Hematopoietic multipotent progenitor cell treated with erythropoietin and hydrocortisone succinate and interleukin-3 and kit ligand, for 15 days (in vitro differentiated cells): Measurements from ENCODE around the gene BTBD7.

ENCODE experiments used
- DNase-seq: peaks from one replicate; pipeline ENCODE4 v3.0.0-alpha.2; 2015; ENCODE audit warnings: low spot score

BTBD7 gene

DNA sequence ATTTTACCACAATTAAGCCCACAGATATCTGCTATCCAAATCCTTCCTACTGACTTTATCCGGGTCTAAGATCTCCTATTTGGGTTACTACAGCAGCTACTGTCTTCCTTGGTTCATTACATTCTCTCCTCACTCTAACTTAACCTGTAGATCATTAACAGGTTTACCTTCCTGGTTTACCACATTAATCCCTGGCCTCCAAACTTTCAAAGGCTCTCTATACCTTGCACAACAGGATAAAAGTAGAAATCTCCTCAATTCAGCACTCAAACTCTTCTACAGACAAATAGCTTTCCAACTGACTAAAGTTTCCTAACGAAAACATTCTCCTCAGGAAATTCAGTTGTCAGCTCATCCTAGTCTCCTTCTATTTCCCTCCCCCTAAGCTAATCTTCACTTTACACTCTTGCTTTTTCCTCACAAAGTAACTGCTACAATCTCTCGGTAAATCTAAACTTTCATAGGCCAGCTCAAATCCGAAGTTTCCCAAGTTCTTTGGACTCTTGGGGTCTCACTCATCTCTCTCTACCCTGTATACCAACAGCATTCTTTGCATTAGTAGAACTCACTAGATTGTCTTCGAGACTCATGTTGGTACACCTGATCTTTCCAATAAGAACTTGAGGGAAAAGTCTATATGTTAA is 2.7 kb downstream of the BTBD7 start:
- no peak for DNase-seq

DNA sequence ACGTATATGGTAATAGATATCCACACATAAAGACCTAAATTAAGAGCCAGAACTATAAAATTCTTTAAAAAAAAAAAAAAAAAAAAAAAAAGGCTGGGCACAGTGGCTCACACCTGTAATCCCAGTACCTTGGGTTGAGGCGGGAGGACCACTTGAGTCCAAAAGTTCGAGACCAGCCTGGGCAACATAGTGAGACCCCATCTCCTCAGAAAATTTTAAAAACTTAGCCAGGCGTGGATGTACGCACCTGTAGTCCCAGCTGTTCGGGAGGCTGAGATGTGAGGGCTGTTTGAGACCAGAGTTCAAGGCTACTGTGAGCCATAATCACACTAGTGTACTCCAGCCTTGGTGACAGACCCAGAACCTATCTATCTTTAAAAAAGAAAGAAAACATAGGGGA is 4.3 kb downstream of the BTBD7 start:
- no peak for DNase-seq

DNA sequence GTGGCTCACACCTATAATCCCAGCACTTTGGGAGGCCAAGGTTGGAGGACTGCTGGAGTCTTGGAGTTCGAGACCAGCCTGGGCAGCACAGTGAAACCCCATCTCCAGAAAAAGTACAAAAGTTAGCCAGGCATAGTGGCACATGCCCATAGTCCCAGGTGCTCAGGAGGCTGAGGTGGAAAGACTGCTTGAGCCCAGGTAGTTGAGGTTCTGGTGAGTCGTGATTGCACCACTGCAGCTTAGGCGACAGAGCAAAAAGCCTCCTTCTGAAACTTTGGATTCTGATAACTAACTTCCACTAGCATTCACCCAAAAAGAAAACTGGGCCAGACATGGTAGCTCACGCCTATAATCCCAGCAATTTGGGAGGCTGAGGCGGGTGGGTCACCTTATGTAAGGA is 6.6 kb downstream of the BTBD7 start:
- no peak for DNase-seq

DNA sequence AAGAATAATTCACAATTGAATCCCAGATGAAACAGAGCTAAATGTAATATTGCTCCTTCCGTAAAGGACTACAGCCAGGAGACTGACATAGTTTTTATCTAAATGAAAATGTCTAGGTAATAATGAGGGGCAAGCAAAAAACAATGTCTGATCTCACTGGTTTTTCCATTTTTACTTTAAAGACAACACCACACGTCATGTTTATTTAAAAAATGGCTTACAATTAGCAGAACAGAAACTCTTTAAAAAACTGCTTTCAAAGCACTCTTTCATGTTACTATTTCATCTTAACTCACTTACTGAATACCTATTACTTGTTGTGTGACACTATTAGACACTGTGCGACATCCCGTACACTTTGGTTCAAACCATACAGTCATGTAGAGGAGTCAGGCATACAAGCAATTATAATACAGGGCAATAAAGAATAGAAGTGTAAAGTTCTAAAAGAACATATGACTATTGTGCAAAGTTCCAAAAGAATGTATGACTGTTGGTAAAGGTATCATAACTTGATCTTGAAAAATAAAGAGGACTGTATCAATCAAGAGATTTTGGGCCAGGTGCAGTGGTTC is 9.1 kb downstream of the BTBD7 start:
- no peak for DNase-seq

DNA sequence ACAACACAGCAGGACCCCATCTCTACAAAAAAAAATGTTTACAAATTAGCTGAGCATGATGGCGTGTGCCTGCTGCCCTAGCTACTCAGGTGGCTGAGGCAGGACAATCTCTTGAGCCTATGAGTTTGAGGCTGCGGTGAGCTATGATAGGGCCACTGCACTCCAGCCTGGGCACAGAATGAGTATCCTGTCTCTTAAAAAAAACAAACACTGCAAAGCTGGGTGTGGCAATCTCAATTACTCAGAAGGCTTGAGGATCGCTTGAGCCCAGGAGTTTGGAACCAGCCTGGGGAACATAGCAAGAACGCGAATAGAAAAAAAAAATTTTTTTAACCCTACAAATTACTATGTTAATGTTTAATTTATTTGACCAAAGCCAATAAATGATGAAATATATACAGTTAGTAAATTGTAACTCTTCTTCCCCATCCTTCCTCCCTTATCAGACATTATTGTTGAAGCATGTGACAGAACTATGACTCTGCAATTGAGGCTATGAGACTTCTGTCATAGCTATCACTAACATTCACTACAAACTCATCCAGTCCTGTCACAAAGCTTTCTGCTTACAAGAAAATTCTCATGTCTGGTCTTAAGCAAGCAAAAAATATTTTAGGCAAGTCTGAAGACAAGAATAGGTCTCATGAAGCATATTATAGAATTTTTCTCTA is 9.8 kb downstream of the BTBD7 start:
- peak; percentile 75 for DNase-seq

DNA sequence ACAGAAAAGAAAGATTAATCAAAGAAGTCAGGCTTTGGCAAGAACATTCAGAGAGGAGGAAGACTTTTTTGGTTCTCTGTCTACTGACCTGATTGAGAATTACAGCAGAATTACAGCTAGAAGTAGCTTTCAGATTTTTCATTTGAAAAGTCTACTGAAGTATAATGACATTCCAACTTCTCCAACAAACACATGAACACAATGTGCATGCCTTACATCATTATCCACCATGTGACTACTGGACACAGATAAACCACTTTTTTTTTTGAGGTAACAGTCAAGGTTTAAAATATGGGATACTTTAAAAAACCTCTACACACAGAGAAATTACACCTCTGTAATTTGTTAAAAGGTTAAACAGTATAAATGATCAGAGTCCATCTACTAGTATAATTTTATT is 12.3 kb downstream of the BTBD7 start:
- no peak for DNase-seq

DNA sequence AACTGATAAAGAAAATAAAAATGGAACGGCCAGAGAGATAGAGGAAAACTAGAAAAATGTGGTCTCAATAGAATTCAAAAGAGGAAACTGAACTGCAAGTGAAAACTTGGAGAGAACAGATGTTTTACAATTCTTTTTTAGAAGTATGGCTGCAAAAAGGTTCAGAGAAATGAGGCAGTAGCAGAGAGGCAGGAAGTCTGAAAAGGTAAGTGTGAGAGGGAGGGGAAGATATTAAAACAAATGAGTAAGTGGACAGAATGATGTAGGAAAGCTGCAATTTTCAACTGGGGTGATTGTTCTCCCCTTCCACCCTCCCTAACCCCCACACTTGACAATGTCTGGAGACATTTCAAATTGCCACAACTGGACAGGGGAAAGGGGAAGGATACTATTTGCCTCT is 12.9 kb downstream of the BTBD7 start:
- DNase-seq, result no peak

DNA sequence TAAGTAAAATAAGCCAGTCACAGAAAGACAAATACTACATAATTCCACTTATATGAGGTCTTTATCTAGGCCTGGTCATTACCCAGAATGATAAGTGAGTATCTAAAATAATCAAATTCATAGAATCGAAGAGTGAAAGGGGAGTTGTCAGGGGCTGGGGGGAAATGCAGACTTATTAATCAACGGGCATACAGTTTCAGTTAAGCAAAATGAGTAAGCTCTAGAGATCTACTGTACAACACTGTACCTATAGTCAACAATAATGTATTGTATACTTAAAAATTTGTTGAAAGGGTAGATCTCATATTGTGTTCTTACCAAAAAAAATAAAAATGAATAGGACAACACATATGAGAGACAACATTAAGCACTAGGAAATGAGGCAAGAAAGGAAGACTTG is 13.3 kb downstream of the BTBD7 start:
- DNase-seq, result no peak

DNA sequence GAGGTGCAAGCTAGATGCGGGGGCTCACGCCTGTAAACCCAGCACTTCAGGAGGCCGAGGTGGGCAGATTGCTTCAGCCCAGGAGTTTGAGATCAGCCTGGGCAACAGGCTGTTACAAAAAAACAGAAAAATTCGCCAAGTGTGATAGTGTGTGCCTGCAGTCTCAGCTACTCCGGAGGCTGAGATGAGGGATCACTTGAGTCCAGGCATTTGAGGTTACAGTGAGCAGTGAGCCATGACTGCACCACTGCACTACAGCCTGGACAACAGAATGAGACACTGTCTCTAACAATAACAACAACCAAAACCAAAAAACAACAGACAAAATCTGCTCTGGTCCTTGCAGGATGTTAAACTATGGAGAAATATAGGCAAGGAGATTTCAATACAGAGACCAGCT is 13.9 kb downstream of the BTBD7 start:
- DNase-seq, result no peak

DNA sequence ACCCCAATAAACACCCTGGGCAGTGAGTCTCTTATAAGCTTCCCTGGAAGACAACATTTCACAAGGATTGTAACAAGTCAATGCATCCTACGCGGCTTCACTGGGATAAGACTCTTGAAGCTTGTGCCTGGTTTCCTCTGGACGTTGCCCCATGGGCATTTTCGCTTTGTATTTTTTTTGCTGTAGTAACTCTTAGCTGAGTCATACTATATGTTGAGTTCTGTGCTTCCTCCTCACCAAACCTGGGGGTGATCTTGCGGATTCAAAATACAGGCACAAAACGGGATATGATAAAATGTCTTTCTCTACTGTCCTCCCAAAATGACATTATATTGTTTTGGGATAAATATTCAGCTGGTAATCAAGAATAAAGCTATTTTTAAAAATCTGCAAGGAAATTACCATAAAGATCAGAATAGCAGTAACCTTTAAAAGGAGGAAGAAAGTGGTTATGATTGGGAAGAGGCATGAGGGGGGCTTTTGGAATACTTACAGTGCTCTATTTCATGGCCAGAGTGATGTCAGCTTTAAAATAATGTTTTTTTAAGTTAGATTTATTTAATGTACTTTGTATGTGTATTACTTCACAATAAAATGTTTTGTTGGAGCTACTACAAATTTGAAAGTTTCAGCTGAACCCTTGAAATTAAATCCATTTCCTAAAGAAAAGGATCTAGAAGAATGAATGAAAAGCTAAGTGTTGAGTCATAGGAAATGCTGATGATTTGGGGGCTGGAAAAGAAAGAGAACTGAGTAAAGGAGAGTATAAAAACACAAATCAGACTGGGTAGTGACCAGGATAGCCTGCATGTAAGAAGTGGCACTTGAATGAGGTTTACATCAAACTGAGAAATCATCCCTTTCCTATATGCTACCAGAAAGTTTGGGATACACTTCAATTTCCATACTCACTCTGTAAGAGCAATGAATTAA is 14.7 kb downstream of the BTBD7 start:
- DNase-seq, result peak; percentile 51

DNA sequence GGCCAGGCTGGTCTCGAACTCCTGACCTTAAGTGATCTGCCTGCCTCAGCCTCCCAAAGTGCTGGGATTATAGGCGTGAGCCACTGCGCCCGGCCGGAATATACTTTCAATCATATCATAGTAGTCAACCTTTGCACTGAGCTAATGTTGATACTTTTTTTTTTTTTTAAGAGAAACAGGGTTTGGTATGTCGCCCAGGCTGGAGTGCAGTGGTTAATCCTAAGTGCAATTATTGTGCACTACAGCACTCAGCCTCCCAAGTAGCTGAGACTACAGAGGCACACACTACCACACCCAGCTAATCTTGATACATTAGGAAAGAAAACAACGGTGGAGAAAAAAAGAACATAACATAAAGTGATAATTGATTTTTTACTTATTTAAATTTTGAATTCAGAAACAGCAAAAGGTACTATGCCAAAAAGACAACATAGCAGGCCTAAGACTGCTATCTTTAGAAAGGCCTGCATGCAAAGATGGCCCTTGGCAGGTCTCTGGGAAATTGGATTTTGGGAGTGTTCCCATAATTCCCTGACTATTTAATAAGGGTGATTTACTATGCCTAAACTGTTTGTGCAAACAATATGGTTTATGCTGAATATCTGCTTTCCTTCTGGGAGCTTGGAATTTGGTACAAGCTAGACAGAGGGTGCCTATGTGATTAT is 15.5 kb downstream of the BTBD7 start:
- no peak for DNase-seq

DNA sequence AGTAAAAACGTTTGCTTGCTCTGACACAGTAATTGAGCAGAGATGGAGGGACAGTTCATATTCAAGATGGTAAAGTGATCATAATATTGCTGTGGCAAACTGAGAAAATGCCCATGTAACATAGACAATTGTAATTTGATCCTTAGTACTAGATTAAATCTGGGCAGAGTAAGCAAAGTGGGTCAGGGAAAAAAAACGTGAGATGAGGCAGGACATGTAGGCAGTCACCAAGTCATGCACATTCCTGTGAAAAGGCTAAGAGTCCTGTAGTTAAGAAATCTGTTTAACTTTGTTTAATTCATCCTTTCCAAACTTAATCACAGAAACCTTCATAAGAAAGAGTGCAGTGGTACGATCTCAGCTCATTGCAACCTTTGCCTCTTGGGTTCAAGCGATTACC is 16.1 kb downstream of the BTBD7 start:
- DNase-seq, result no peak

DNA sequence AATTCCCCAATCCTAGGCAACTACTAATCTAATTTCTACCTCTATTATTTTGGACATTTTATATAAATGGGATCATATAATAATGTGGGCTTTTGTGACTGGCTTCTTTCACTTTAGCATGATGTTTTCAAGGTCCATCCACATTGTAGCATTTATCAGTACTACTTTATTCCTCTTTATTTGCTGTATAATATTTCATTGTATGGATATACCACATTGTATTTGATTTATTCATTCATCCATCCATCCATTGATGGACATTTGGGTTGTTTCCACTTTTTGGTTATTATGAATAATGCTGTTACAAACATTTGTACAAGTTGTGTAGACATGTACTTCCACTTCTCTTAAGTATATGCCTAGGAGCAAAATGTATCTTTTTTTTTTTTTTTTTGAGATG is 17.3 kb downstream of the BTBD7 start:
- no peak for DNase-seq

DNA sequence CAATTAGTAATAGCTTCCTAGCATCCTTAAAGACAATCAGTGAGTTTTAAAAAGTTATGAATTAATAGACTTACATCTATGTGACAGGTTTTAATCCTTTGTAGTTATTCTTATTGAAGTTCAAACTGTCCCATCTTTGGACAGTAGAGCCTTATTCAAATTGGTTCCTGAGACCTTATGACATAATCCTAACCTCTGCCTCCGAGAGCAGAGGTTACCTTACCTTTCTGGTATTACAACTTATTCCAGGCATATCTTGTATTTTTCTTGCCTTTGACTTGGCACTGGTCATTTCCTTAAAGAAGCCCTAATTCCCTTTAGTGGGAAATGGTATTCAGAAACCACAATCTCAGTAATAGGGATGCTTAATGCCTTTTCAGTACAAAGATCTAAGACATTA is 21.8 kb downstream of the BTBD7 start:
- no peak for DNase-seq

DNA sequence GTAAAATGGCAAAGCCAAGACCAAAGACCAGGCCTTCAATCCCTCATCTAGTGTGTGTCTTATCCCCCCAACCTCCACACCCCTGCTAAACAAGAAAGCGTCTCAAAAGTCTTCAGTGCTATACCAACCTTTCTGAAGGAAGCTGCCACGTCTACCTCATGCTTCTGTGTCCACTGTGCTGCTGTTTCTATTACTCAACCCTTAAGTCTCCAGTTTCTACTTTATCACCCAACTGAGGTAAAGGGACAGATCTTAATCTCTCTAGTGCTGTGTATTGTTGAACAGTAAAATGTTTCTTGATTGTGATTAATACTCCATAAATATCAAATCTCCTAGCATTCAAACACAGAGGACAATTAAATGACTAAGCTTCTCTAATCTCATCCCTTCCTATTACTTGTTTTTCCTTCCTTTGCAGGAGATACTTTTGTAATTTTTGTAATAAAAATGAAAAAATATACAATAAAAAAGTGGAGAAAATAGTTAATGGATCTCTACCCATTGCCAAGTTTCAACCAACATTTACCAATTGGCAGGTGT is 23.3 kb downstream of the BTBD7 start:
- no peak for DNase-seq

DNA sequence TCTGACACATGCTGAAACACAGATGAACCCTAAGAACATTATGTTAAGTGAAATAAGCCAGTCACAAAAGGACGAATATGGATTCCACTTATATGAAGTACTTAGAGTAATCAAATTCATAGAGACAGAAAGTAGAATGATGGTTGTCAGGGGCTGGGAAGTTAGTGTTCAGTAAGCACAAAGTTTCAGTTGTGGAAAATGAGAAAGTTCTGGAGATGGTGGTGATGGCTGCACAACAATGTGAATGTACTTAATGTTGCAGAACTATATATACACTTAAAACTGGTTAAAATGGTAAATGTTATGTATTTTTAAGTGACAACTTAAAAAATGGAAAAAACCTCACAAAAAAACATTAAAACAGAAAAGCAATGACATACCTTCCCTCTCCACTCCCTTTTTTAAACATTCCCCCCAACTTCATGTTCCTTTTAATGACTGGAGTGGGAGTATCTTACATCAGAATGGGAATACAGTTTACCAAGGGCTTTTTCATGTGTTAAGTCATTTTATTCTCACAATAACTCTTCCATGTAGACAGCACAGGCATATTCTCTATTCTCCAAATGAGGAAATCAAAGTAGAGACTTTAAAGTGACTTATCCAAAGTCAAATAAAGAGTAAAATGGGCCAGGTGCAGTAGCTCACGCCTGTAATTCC is 24.0 kb downstream of the BTBD7 start:
- DNase-seq, result no peak

DNA sequence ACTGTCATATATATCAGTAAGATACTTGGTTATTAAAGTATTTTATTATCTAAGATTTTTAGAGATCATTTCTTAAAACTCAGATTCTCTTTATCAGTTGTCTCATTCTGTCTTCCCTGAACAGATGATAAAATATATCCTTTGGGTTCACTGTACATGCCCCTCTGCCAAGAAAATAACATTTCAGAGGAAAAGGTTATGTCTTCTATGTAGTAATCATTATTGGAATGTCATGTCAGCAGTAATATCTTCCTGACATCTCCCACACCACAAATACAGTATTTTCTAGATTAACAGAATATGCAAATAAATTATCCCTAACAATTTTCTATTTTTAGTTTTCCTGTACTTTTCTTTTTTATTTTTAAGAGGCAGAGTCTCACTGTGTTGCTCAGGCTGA is 26.0 kb downstream of the BTBD7 start:
- DNase-seq, result no peak

DNA sequence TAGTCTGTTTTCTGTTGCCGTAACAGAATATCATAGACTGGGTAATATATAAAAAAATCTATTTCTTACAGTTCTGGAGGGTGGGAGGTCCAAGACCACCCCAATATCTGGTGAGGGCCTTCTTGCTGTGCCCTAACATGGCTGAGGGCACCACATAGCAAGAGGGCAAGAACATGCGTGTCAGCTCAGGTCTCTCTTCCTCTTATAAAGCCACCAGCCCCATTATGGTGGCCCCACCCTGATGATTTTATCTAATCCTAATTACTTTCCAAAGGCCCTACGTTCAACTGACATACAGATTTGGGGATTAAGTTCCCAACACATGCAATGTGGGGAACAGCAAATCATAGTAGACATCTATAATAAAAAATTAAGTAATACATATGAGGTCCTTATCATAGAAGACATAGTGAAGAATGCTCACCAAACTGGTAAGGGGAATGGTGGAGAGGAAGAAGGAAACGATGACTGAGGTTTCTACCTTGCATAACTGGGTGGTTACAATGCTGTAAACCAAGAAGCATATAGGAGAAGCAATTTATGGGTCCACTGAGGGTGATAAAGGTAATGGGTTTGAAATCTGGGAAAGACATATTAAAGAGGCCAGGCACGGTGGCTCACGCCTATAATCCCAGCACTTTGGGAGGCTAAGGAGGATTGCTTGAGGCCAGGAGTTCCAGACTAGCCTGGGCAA is 27.0 kb downstream of the BTBD7 start:
- no peak for DNase-seq

DNA sequence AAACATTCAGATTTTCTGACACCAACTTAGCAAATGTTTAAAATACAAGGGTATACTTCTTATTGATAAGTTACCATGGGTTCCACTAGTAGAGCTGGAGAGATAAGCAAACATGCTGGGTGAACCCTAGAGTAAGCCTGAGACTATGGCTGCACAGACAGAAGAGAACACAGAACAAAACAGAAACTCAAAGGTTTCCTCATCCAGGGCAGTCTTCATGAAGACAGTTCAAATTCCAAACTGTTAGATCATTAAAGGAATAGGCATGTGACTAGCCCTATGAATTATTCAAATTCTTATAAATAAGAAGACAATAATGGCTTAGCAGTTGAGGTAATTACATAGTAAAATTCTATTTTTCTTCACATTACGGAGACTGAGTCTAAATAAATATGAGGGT is 28.1 kb downstream of the BTBD7 start:
- no peak for DNase-seq

DNA sequence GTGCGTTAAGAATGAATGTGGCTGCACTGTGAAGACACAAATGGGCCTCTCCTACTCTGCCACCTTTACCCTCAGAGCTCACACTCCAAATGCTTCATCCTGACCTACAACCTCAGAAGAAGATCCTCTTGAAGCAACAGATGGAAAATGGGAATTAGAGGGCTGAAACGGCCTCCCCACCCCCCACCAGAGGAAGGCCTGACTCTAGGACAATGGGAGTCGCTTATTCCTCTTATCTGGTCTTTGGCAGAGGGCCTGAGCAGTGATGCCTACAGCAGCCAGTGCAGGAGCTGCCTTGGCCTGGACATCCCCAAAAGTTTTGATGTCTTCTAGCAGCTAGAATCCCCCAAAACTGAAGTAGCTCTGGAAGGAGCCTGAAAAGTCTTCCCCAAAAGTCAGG is 29.2 kb downstream of the BTBD7 start:
- DNase-seq, result peak; percentile 52
